A673 (cell line): ENCODE data around the gene COA8.

Experiments
- EZH2 ChIP-seq: fragments of 200-600 bp; sonication (generic); IDR thresholded peaks from 2 replicates; pipeline ENCODE4 v1.6.1; 2017; ENCODE audit warnings: borderline replicate concordance, low read depth, mild to moderate bottlenecking, mixed read lengths, antibody characterized with exemption, low read length; ENCODE audit not compliant: poor library complexity, severe bottlenecking
- TF ChIP-seq, protein P1 (sequence below): fragments of 300-800, 200-600 bp; sonication (generic); conservative IDR thresholded peaks from 2 replicates; pipeline ENCODE4 v1.5.1; 2017; ENCODE audit warnings: low read depth, mild to moderate bottlenecking, antibody characterized with exemption, low read length, moderate library complexity, mixed read lengths

DNA sequence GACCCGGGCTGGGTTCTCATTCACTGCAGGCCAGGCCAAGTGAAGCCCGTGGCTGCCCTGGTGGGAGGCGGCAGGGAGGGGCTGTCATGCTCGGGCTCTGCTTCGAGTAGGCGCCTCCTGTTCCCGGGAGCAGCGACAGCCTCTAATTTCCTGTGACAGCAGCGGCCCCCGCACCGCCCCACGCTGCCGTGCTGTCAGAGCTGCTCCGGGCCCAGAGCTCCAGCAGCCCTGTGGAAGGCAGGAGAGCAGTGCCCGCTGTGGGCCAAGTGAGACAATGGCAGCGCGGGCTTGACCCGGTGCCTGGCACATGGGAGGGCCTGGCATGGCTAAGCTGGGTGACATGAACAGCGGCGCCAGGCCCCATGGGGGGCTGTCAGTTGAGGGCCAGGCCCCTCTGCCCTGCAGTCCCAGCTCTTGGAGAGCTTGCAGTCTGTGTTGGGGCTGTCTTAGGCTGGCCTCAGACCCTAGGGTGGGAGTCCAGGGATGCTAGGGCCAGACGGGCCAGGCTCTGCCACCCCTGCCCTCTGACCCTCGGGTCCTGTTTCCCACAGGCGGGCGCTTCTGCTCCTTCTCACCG is 28.7 kb upstream of the COA8 start:
- TF ChIP-seq EZH2 = no peak
- TF ChIP-seq, protein P1, sequence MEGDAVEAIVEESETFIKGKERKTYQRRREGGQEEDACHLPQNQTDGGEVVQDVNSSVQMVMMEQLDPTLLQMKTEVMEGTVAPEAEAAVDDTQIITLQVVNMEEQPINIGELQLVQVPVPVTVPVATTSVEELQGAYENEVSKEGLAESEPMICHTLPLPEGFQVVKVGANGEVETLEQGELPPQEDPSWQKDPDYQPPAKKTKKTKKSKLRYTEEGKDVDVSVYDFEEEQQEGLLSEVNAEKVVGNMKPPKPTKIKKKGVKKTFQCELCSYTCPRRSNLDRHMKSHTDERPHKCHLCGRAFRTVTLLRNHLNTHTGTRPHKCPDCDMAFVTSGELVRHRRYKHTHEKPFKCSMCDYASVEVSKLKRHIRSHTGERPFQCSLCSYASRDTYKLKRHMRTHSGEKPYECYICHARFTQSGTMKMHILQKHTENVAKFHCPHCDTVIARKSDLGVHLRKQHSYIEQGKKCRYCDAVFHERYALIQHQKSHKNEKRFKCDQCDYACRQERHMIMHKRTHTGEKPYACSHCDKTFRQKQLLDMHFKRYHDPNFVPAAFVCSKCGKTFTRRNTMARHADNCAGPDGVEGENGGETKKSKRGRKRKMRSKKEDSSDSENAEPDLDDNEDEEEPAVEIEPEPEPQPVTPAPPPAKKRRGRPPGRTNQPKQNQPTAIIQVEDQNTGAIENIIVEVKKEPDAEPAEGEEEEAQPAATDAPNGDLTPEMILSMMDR = no peak
